ENCODE results near the gene PRKG1. TPM values are rescaled to one million over a fixed set of nuclear protein-coding genes. Genes with fewer than 3 reads are reported as not detected.

Gene PRKG1
- total and polyA plus RNA-seq, 4 donors, result 0.46 to 5.1 (median 1.5) TPM

DNA sequence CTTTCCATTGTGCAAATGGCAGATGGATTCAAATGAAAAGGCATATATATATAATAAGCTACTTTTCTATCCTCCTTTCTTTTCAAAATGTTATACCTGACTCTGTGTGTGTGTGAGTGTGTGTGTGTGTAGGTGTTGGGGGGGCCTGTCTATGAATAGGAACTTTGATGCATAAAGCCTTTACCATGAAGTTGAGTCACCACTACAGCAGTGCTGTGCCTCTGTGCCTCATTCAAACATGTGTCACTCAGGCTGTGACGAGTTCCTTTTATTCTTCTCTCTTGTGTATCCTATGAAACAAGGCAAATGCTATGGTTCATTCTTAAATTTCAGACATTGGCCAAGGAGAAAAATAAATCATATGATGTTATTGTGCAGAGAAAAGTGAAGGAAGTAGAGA lies 1187.1 kb downstream of the PRKG1 start:
- Histone ChIP-seq H3K4me1 (ENCODE audit: control insufficient read depth in 4 of 4, insufficient read depth in 4 of 4, low read length in 3 of 4) (no peaks in the 10 kb centered on the region), H3K9ac (ENCODE audit: low read depth in 1 of 2, low read length in 2 of 2) (no peak overlapping the region), H3K9me3 (ENCODE audit: control insufficient read depth in 4 of 4, low read length in 3 of 4) (no peaks in the 10 kb centered on the region), H3K36me3 (ENCODE audit: control insufficient read depth in 4 of 4, insufficient read depth in 3 of 4, low read depth in 1 of 4, low read length in 3 of 4) (no peaks in the 10 kb centered on the region), H3K27me3 (ENCODE audit: control insufficient read depth in 4 of 4, insufficient read depth in 4 of 4, low read length in 3 of 4) (no peaks in the 10 kb centered on the region), H3K4me3 (ENCODE audit: low read depth in 1 of 3, low read length in 3 of 3) (no peak overlapping the region), H3K27ac (ENCODE audit: low read depth in 1 of 2, low read length in 2 of 2) (no peak overlapping the region)
- 79% methylated on average over 1 of the region's 1 CpG for WGBS
- DNase-seq (ENCODE audit: low spot score), result no peak
- TF ChIP-seq, protein P1, sequence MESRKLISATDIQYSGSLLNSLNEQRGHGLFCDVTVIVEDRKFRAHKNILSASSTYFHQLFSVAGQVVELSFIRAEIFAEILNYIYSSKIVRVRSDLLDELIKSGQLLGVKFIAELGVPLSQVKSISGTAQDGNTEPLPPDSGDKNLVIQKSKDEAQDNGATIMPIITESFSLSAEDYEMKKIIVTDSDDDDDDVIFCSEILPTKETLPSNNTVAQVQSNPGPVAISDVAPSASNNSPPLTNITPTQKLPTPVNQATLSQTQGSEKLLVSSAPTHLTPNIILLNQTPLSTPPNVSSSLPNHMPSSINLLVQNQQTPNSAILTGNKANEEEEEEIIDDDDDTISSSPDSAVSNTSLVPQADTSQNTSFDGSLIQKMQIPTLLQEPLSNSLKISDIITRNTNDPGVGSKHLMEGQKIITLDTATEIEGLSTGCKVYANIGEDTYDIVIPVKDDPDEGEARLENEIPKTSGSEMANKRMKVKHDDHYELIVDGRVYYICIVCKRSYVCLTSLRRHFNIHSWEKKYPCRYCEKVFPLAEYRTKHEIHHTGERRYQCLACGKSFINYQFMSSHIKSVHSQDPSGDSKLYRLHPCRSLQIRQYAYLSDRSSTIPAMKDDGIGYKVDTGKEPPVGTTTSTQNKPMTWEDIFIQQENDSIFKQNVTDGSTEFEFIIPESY (IDR thresholded peaks at IDR 0.05), result no peak
- TF ChIP-seq, protein P2, sequence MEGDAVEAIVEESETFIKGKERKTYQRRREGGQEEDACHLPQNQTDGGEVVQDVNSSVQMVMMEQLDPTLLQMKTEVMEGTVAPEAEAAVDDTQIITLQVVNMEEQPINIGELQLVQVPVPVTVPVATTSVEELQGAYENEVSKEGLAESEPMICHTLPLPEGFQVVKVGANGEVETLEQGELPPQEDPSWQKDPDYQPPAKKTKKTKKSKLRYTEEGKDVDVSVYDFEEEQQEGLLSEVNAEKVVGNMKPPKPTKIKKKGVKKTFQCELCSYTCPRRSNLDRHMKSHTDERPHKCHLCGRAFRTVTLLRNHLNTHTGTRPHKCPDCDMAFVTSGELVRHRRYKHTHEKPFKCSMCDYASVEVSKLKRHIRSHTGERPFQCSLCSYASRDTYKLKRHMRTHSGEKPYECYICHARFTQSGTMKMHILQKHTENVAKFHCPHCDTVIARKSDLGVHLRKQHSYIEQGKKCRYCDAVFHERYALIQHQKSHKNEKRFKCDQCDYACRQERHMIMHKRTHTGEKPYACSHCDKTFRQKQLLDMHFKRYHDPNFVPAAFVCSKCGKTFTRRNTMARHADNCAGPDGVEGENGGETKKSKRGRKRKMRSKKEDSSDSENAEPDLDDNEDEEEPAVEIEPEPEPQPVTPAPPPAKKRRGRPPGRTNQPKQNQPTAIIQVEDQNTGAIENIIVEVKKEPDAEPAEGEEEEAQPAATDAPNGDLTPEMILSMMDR (IDR thresholded peaks at IDR 0.05; ENCODE audit: low read depth, low read length, missing input control), result no peak
- TF ChIP-seq, protein P3, sequence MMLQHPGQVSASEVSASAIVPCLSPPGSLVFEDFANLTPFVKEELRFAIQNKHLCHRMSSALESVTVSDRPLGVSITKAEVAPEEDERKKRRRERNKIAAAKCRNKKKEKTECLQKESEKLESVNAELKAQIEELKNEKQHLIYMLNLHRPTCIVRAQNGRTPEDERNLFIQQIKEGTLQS (IDR thresholded peaks at IDR 0.05), result no peak
- TF ChIP-seq, protein P4, sequence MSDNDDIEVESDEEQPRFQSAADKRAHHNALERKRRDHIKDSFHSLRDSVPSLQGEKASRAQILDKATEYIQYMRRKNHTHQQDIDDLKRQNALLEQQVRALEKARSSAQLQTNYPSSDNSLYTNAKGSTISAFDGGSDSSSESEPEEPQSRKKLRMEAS (IDR thresholded peaks at IDR 0.05), result no peak
- TF ChIP-seq FOXA2 (IDR thresholded peaks at IDR 0.05), result no peak
- no peak for TF ChIP-seq HNF4A (conservative IDR thresholded peaks at IDR 0.05)
- TF ChIP-seq SP1 (IDR thresholded peaks at IDR 0.05), result no peak
- TF ChIP-seq NR2F2 (IDR thresholded peaks at IDR 0.05), result no peak
- TF ChIP-seq RXRA (IDR thresholded peaks at IDR 0.05), result no peak
- TF ChIP-seq, protein P5, sequence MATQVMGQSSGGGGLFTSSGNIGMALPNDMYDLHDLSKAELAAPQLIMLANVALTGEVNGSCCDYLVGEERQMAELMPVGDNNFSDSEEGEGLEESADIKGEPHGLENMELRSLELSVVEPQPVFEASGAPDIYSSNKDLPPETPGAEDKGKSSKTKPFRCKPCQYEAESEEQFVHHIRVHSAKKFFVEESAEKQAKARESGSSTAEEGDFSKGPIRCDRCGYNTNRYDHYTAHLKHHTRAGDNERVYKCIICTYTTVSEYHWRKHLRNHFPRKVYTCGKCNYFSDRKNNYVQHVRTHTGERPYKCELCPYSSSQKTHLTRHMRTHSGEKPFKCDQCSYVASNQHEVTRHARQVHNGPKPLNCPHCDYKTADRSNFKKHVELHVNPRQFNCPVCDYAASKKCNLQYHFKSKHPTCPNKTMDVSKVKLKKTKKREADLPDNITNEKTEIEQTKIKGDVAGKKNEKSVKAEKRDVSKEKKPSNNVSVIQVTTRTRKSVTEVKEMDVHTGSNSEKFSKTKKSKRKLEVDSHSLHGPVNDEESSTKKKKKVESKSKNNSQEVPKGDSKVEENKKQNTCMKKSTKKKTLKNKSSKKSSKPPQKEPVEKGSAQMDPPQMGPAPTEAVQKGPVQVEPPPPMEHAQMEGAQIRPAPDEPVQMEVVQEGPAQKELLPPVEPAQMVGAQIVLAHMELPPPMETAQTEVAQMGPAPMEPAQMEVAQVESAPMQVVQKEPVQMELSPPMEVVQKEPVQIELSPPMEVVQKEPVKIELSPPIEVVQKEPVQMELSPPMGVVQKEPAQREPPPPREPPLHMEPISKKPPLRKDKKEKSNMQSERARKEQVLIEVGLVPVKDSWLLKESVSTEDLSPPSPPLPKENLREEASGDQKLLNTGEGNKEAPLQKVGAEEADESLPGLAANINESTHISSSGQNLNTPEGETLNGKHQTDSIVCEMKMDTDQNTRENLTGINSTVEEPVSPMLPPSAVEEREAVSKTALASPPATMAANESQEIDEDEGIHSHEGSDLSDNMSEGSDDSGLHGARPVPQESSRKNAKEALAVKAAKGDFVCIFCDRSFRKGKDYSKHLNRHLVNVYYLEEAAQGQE (IDR thresholded peaks at IDR 0.05), result no peak
- TF ChIP-seq HNF4G (IDR thresholded peaks at IDR 0.05), result no peak

DNA sequence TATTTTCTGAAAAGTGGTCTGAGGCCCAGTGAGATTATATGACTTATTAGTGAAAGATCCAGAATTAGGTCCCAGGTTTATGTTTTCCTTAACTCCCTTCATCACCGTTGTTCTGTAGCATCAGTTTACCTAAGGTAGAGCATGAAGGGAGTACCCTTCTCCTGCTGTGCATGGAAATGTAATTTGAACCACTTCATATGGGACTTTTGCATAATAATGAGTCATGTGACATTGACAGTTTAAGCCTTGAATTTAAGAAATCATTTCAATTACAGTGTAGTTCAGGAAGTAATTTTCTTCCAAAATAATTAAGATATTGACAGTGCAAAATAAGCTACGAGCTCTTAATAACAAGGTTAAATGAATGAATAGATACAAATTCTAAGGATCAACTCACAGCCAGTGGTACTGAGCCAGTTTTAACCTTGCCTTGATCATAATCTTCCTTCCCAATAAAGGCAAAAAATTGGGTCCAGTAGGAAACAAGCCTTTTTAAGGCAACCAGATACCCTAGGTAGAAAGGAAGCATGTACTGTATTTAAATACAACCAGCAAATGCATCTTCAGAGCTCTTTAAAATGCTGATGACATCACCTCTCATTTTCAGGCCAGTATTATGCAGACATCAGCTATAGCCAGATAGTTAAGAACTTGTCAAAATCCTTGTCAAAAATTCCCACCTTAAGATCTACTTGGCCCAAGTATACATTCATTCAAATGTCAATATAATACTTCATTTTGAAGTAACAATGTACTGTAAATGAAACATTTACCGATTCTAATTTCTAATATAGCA lies 1191.0 kb downstream of the PRKG1 start:
- WGBS, result 83% methylated on average over 3 of the region's 3 CpGs
- Histone ChIP-seq H3K4me1 (ENCODE audit: control insufficient read depth in 4 of 4, insufficient read depth in 4 of 4, low read length in 3 of 4) (no peaks in the 10 kb centered on the region), H3K4me3 (ENCODE audit: low read depth in 1 of 3, low read length in 3 of 3) (no peak overlapping the region), H3K9me3 (ENCODE audit: control insufficient read depth in 4 of 4, low read length in 3 of 4) (no peaks in the 10 kb centered on the region), H3K9ac (ENCODE audit: low read depth in 1 of 2, low read length in 2 of 2) (no peak overlapping the region), H3K36me3 (ENCODE audit: control insufficient read depth in 4 of 4, insufficient read depth in 3 of 4, low read depth in 1 of 4, low read length in 3 of 4) (no peaks in the 10 kb centered on the region), H3K27ac (ENCODE audit: low read depth in 1 of 2, low read length in 2 of 2) (no peak overlapping the region), H3K27me3 (ENCODE audit: control insufficient read depth in 4 of 4, insufficient read depth in 4 of 4, low read length in 3 of 4) (no peaks in the 10 kb centered on the region)
- DNase-seq (ENCODE audit: low spot score), result no peak
- TF ChIP-seq GABPA (IDR thresholded peaks at IDR 0.05 in 1 of 2, conservative IDR thresholded peaks at IDR 0.05 in 1 of 2), result no peak
- no peak for TF ChIP-seq FOXA2 (IDR thresholded peaks at IDR 0.05)
- no peak for TF ChIP-seq RXRA (IDR thresholded peaks at IDR 0.05)
- TF ChIP-seq NR2F2 (IDR thresholded peaks at IDR 0.05), result no peak
- TF ChIP-seq, protein P2 (IDR thresholded peaks at IDR 0.05; ENCODE audit: low read depth, low read length, missing input control), result no peak
- TF ChIP-seq JUND (IDR thresholded peaks at IDR 0.05), result no peak
- TF ChIP-seq, protein P5 (IDR thresholded peaks at IDR 0.05), result no peak
- TF ChIP-seq, protein P1 (IDR thresholded peaks at IDR 0.05), result no peak
